ENCODE measurements around the gene GRID1.

- TF ChIP-seq POU2F2 (IDR thresholded peaks at IDR 0.05; ENCODE audit: low read depth, low read length) (no peak), POLR2AphosphoS5 (IDR thresholded peaks at IDR 0.05; ENCODE audit: low read depth, low read length) (no peak), POLR2A (IDR thresholded peaks at IDR 0.05; ENCODE audit: low read depth, low read length) (no peak), TAF1 (IDR thresholded peaks at IDR 0.05; ENCODE audit: low read depth, low read length) (no peak), SPI1 (IDR thresholded peaks at IDR 0.05; ENCODE audit: low read depth, low read length) (no peak), PAX5 (IDR thresholded peaks at IDR 0.05; ENCODE audit: insufficient read depth, low read length, severe bottlenecking) (no peak)
Observed at GRCh38 chr10:86128360-86128759, 238.2 kb downstream of the GRID1 start.

All from GM12891 (cell line).